Measurements from ENCODE around the gene APOBEC3A.

APOBEC3A gene

DNA sequence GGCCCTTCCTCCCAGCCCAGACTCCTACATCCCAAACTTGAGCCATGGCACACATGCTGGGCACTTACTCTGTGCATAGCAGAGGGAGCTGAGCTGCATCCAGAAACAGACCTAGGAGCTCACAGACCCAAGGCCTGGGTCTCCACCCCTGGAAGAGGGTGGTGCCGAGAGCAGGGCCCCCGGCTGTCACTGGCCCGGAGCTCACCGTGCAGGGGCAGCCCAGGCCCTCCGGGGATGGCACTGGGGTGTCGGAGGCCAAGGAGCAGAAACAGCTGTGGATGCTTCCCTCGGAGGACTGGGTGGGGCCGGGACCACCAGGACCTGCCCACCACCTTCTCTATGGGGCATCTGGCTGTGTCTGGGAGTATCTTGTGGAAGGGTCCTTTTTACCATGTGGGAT is 4.3 kb upstream of the APOBEC3A start:
- DNase-seq (ENCODE audit: low read depth) = no peak
- TF ChIP-seq, protein P1, sequence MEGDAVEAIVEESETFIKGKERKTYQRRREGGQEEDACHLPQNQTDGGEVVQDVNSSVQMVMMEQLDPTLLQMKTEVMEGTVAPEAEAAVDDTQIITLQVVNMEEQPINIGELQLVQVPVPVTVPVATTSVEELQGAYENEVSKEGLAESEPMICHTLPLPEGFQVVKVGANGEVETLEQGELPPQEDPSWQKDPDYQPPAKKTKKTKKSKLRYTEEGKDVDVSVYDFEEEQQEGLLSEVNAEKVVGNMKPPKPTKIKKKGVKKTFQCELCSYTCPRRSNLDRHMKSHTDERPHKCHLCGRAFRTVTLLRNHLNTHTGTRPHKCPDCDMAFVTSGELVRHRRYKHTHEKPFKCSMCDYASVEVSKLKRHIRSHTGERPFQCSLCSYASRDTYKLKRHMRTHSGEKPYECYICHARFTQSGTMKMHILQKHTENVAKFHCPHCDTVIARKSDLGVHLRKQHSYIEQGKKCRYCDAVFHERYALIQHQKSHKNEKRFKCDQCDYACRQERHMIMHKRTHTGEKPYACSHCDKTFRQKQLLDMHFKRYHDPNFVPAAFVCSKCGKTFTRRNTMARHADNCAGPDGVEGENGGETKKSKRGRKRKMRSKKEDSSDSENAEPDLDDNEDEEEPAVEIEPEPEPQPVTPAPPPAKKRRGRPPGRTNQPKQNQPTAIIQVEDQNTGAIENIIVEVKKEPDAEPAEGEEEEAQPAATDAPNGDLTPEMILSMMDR (conservative IDR thresholded peaks at IDR 0.05; ENCODE audit: low read depth, low read length) = no peak
- H3K4me3 ChIP-seq (ENCODE audit: low read length) = no peak overlapping the region

- TF ChIP-seq, protein P1 (conservative IDR thresholded peaks at IDR 0.05; ENCODE audit: low read depth, low read length) = no peak
- no peak for DNase-seq (ENCODE audit: low read depth)
- no peak overlapping the region for H3K4me3 ChIP-seq (ENCODE audit: low read length)
These were observed 3.6 kb upstream of the APOBEC3A start for GRCh38 chr22:38953577-38954413.

- no peak for DNase-seq (ENCODE audit: low read depth)
- TF ChIP-seq, protein P1 (conservative IDR thresholded peaks at IDR 0.05; ENCODE audit: low read depth, low read length) = no peak
- H3K4me3 ChIP-seq (ENCODE audit: low read length) = no peak overlapping the region
These were observed 2.9 kb upstream of the APOBEC3A start for GRCh38 chr22:38954414-38955043.

- TF ChIP-seq, protein P1 (conservative IDR thresholded peaks at IDR 0.05; ENCODE audit: low read depth, low read length) = no peak
- H3K4me3 ChIP-seq (ENCODE audit: low read length) = no peak overlapping the region
- DNase-seq (ENCODE audit: low read depth) = no peak
These were observed 2.0 kb upstream of the APOBEC3A start for GRCh38 chr22:38955250-38955905.

DNA sequence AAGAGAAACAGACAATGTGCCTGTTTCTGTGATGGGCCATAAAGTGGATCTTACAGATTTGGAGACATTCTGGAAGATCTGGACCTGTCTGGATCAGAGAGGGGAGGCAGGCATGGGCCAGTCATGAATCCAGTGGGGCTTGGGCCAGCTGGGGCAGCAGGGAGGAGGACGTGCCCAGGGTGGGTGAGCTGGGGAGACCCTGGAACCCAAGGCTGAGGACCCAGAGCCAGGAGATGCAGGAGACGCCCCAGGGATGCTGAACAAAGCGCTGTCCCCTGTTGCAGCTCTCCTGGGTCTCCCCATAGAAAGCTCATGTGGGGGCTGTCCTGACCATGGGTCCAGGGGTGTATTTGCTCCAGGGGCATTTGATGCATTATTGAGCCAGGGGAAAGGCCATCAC is 1.5 kb upstream of the APOBEC3A start:
- no peak for DNase-seq (ENCODE audit: low read depth)
- TF ChIP-seq, protein P1 (conservative IDR thresholded peaks at IDR 0.05; ENCODE audit: low read depth, low read length) = no peak
- H3K4me3 ChIP-seq (ENCODE audit: low read length) = no peak overlapping the region

DNA sequence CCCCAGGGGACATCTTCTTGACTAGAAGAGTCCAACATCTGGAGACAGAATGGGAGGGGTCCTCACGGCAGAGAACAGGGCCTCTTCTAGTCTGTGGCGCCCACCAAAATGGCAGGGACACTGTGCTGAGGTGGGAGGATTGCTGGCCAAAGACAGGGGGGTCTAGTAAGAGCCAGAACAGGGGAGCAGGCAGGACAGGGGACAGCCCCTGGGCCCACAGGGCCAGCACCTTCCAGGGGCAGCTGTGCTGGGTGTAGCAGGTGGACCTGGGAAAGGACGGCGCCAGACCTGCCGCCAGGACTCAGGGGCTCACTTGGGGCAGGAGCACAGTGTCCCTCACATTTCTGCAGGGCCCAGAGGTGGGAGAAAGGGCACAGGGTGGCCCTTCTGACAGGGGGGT is 858 bp upstream of the APOBEC3A start:
- TF ChIP-seq, protein P1 (conservative IDR thresholded peaks at IDR 0.05; ENCODE audit: low read depth, low read length) = no peak

More for the DNA sequence above, 858 bp upstream of the APOBEC3A start:
- no peak for DNase-seq (ENCODE audit: low read depth)
- H3K4me3 ChIP-seq (ENCODE audit: low read length) = no peak overlapping the region

Data from retinal pigment epithelial cell (primary cell).